SK-N-SH (cell line): ENCODE measurements around the gene SATL1. TPM values are rescaled to one million over a fixed set of nuclear protein-coding genes. Genes with fewer than 3 reads are reported as not detected.

Experiments used
- CTCF ChIA-PET: fragments of 300-600, 350-600 bp; formaldehyde crosslinking; extraction: SDS; loops from one replicate; lab custom pipeline; 2021; lab: Yijun Ruan, JAX
- POLR2A ChIA-PET: fragments of 350-600 bp; sonication (Branson Sonifier 250); formaldehyde crosslinking; extraction: SDS; loops from one replicate; lab custom pipeline; 2020; ENCODE audit warnings: antibody characterized with exemption, inconsistent platforms; lab: Yijun Ruan, JAX
- DNase-seq: peaks from one replicate; pipeline ENCODE4 v3.0.0; 2012
- H2AFZ ChIP-seq: fragments of 200-600 bp; sonication (generic); 2 replicates; pipeline ENCODE4 v1.8.1; 2016; ENCODE audit warnings: antibody characterized with exemption, mild to moderate bottlenecking, low read depth
- H3F3A ChIP-seq: fragments of 200-600 bp; sonication (generic); replicated peaks from 2 replicates; pipeline ENCODE3; 2016; ENCODE audit warnings: antibody characterized with exemption, mild to moderate bottlenecking; ENCODE audit not compliant: insufficient read depth
- H3K27ac ChIP-seq, 2 experiments: fragments of 200-500 bp in 1 of 2; fragments of 200-600 bp in 1 of 2; sonication (Bioruptor generic) in 1 of 2; sonication (generic), shearing (Covaris generic) in 1 of 2; 2 replicates each; pipeline versions ENCODE4 v1.5.1 to v1.6.1; 2014 to 2016; ENCODE audit warnings: low read depth in 2 of 2, inconsistent platforms in 1 of 2, low read length in 1 of 2, mild to moderate bottlenecking in 1 of 2, mixed read lengths in 1 of 2
- H3K27me3 ChIP-seq: fragments of 200-600 bp; sonication (generic), shearing (Covaris generic); 2 replicates; pipeline ENCODE4 v1.6.1; 2016; ENCODE audit warnings: mixed run types; ENCODE audit not compliant: insufficient read depth
- H3K36me3 ChIP-seq, 2 experiments: fragments of 200-500 bp in 1 of 2; fragments of 200-600 bp in 1 of 2; sonication (Bioruptor generic) in 1 of 2; sonication (generic) in 1 of 2; replicated peaks in 1 of 2; 2 replicates each; pipeline versions ENCODE3 to v1.5.1; 2014 to 2016; ENCODE audit warnings: low read length in 1 of 2, mild to moderate bottlenecking in 1 of 2; ENCODE audit not compliant: insufficient read depth in 2 of 2, control insufficient read depth in 1 of 2
- H3K4me1 ChIP-seq, 2 experiments: fragments of 200-500 bp in 1 of 2; fragments of 200-600 bp in 1 of 2; sonication (Bioruptor generic) in 1 of 2; sonication (generic), shearing (Covaris generic) in 1 of 2; 2 replicates each; pipeline versions ENCODE4 v1.5.1 to v1.6.1; 2014 to 2016; ENCODE audit warnings: low read depth in 1 of 2, low read length in 1 of 2, mixed run types in 1 of 2; ENCODE audit not compliant: insufficient read depth in 2 of 2, control insufficient read depth in 1 of 2
- H3K4me2 ChIP-seq: fragments of 200-600 bp; sonication (generic), shearing (Covaris generic); 2 replicates; pipeline ENCODE4 v1.6.1; 2017; ENCODE audit warnings: mixed run types
- H3K4me3 ChIP-seq, 2 experiments: fragments of 200-500 bp in 1 of 2; fragments of 200-600 bp in 1 of 2; sonication (Bioruptor generic) in 1 of 2; sonication (generic), shearing (Covaris generic) in 1 of 2; 2 replicates each; pipeline versions ENCODE4 v1.5.1 to v1.8.1; 2014 to 2016; ENCODE audit warnings: low read depth in 2 of 2, inconsistent platforms in 1 of 2, low read length in 1 of 2, mild to moderate bottlenecking in 1 of 2, mixed read lengths in 1 of 2, moderate library complexity in 1 of 2
- H3K79me2 ChIP-seq: fragments of 200-600 bp; sonication (generic); 2 replicates; pipeline ENCODE4 v1.8.1; 2017; ENCODE audit warnings: mild to moderate bottlenecking; ENCODE audit not compliant: insufficient read depth
- H3K9ac ChIP-seq: fragments of 200-600 bp; sonication (generic); 2 replicates; pipeline ENCODE4 v1.6.1; 2017; ENCODE audit warnings: mixed run types
- H3K9me2 ChIP-seq: fragments of 200-600 bp; sonication (generic); 2 replicates; pipeline ENCODE4 v1.6.1; 2017; ENCODE audit warnings: mixed run types
- H3K9me3 ChIP-seq: fragments of 200-600 bp; sonication (generic); 2 replicates; pipeline ENCODE4 v1.6.1; 2017; ENCODE audit warnings: mixed run types, mild to moderate bottlenecking, moderate library complexity
- H4K20me1 ChIP-seq: fragments of 200-600 bp; sonication (generic); 2 replicates; pipeline ENCODE4 v1.6.1; 2017; ENCODE audit warnings: mild to moderate bottlenecking, mixed run types; ENCODE audit not compliant: insufficient read depth
- EZH2phosphoT487 ChIP-seq: fragments of 200-600 bp; sonication (generic); IDR thresholded peaks from 2 replicates; pipeline ENCODE4 v1.6.1; 2017; ENCODE audit warnings: low read depth, mixed run types, mild to moderate bottlenecking, antibody characterized with exemption, moderate library complexity, borderline replicate concordance
- FOSL2 ChIP-seq: IDR thresholded peaks from 2 replicates; pipeline ENCODE4 v1.4.0; 2012; ENCODE audit warnings: low read depth, mild to moderate bottlenecking, moderate library complexity, borderline replicate concordance
- FOXJ3 ChIP-seq: sonication (generic); formaldehyde crosslinking; IDR thresholded peaks from 2 replicates; pipeline ENCODE4 v1.5.1; 2020; ENCODE audit warnings: mild to moderate bottlenecking, missing genetic modification reagents
- JUND ChIP-seq: IDR thresholded peaks from 2 replicates; pipeline ENCODE4 v1.4.0; 2012
- MXI1 ChIP-seq: IDR thresholded peaks from 2 replicates; pipeline ENCODE4 v1.6.1; 2012; ENCODE audit warnings: mild to moderate bottlenecking, low read depth, low read length, improper control_type of control experiment
- NFIC ChIP-seq: IDR thresholded peaks from 2 replicates; pipeline ENCODE4 v1.4.0; 2012; ENCODE audit warnings: borderline replicate concordance
- PBX3 ChIP-seq: IDR thresholded peaks from 2 replicates; pipeline ENCODE4; 2012
- RFX5 ChIP-seq: IDR thresholded peaks from 2 replicates; pipeline ENCODE4 v1.6.1; 2012; ENCODE audit warnings: mild to moderate bottlenecking, improper control_type of control experiment, low read length
- SIN3A ChIP-seq: IDR thresholded peaks from 2 replicates; pipeline ENCODE4 v1.6.1; 2012; ENCODE audit warnings: low read depth, mild to moderate bottlenecking, low read length, moderate library complexity, borderline replicate concordance
- TEAD4 ChIP-seq: IDR thresholded peaks from 2 replicates; pipeline ENCODE4 v1.4.0; 2012; ENCODE audit warnings: mild to moderate bottlenecking, borderline replicate concordance; ENCODE audit not compliant: insufficient read depth
- WGBS: methylation state at CpG from one replicate; pipeline ENCODE4 v1.1.6; 2017; ENCODE audit warnings: low lambda C conversion rate; 5-methylcytosine and 5-hydroxymethylcytosine counted together
- polyA plus RNA-seq, 3 experiments: library from polyadenylated mRNA; depleted of rRNA; stranded (reverse); fragments of >200 nt; gene quantifications; 2 replicates each; pipeline ENCODE4 v1.2.3, GENCODE V29; 2012
- TF ChIP-seq, protein P1 (sequence below): fragments of 150-350 bp; IDR thresholded peaks from 2 replicates; pipeline ENCODE4 v1.6.1; 2016; ENCODE audit warnings: mild to moderate bottlenecking, low read depth, low read length
- TF ChIP-seq, protein P2 (sequence below): fragments of 150-350 bp; IDR thresholded peaks from 2 replicates; pipeline ENCODE4 v1.6.1; 2017; ENCODE audit warnings: antibody characterized with exemption, low read length, low read depth, borderline replicate concordance
- TF ChIP-seq, protein P3 (sequence below): IDR thresholded peaks from 2 replicates; pipeline ENCODE4 v1.4.0; 2012; ENCODE audit warnings: low read depth, borderline replicate concordance
- TF ChIP-seq, protein P4 (sequence below): IDR thresholded peaks from 2 replicates; pipeline ENCODE4 v1.6.1; 2012; ENCODE audit warnings: mild to moderate bottlenecking, low read depth, low read length, moderate library complexity

Gene SATL1
- polyA plus RNA-seq, 1 of the 3 experiments (the other 2 are of a cell fraction) = not detected

DNA sequence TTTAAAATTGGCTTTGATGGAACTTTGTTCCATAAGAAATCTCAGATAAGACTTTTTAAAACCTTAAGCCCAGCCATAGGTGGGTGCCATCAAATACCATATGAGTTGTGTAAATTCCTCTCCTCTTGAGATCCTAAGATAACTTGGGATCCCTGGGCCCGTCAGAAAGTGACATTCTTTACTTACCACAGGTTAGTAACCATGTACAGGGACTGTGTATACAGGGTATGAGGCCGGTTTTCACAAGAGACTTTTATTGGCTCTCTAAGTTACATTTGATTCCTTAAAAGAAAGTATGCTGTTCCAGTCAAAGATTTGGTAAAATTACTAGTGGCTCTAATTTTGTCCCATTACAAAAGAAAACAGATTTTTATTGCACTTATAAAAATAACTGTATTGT, 129.8 kb downstream of the SATL1 start:
- Histone ChIP-seq H3F3A (no peaks in the 10 kb centered on the region), H3K9me2 (no peaks in the 10 kb centered on the region), H3K27ac (no peak overlapping the region), H3K4me2 (no peak overlapping the region), H3K4me1 (no peaks in the 10 kb centered on the region), H2AFZ (no peak overlapping the region), H3K4me3 (no peak overlapping the region), H3K9me3 (no peaks in the 10 kb centered on the region), H4K20me1 (no peaks in the 10 kb centered on the region), H3K27me3 (no peaks in the 10 kb centered on the region), H3K79me2 (no peaks in the 10 kb centered on the region), H3K36me3 (no peaks in the 10 kb centered on the region), H3K9ac (no peak overlapping the region)
- no peak for DNase-seq
- ChIA-PET CTCF (interaction anchor here (0.6 to 1.3 kb wide), 2 partner anchors 10 to 27 kb away, joined by 3 to 5 read pairs; no protein-coding TSS in a partner anchor), POLR2A (no interaction called here)
- WGBS = 0% methylated on average over 2 of the region's 2 CpGs
- TF ChIP-seq NFIC = no peak
- TF ChIP-seq, protein P1, sequence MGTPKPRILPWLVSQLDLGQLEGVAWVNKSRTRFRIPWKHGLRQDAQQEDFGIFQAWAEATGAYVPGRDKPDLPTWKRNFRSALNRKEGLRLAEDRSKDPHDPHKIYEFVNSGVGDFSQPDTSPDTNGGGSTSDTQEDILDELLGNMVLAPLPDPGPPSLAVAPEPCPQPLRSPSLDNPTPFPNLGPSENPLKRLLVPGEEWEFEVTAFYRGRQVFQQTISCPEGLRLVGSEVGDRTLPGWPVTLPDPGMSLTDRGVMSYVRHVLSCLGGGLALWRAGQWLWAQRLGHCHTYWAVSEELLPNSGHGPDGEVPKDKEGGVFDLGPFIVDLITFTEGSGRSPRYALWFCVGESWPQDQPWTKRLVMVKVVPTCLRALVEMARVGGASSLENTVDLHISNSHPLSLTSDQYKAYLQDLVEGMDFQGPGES = no peak
- TF ChIP-seq FOSL2 = no peak
- TF ChIP-seq MXI1 = no peak
- TF ChIP-seq, protein P2, sequence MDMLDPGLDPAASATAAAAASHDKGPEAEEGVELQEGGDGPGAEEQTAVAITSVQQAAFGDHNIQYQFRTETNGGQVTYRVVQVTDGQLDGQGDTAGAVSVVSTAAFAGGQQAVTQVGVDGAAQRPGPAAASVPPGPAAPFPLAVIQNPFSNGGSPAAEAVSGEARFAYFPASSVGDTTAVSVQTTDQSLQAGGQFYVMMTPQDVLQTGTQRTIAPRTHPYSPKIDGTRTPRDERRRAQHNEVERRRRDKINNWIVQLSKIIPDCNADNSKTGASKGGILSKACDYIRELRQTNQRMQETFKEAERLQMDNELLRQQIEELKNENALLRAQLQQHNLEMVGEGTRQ = no peak
- TF ChIP-seq, protein P3, sequence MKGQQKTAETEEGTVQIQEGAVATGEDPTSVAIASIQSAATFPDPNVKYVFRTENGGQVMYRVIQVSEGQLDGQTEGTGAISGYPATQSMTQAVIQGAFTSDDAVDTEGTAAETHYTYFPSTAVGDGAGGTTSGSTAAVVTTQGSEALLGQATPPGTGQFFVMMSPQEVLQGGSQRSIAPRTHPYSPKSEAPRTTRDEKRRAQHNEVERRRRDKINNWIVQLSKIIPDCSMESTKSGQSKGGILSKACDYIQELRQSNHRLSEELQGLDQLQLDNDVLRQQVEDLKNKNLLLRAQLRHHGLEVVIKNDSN = no peak
- TF ChIP-seq, protein P4, sequence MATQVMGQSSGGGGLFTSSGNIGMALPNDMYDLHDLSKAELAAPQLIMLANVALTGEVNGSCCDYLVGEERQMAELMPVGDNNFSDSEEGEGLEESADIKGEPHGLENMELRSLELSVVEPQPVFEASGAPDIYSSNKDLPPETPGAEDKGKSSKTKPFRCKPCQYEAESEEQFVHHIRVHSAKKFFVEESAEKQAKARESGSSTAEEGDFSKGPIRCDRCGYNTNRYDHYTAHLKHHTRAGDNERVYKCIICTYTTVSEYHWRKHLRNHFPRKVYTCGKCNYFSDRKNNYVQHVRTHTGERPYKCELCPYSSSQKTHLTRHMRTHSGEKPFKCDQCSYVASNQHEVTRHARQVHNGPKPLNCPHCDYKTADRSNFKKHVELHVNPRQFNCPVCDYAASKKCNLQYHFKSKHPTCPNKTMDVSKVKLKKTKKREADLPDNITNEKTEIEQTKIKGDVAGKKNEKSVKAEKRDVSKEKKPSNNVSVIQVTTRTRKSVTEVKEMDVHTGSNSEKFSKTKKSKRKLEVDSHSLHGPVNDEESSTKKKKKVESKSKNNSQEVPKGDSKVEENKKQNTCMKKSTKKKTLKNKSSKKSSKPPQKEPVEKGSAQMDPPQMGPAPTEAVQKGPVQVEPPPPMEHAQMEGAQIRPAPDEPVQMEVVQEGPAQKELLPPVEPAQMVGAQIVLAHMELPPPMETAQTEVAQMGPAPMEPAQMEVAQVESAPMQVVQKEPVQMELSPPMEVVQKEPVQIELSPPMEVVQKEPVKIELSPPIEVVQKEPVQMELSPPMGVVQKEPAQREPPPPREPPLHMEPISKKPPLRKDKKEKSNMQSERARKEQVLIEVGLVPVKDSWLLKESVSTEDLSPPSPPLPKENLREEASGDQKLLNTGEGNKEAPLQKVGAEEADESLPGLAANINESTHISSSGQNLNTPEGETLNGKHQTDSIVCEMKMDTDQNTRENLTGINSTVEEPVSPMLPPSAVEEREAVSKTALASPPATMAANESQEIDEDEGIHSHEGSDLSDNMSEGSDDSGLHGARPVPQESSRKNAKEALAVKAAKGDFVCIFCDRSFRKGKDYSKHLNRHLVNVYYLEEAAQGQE = no peak
- TF ChIP-seq FOXJ3 (CRISPR knock-in tag) = no peak
- no peak for TF ChIP-seq EZH2phosphoT487
- TF ChIP-seq TEAD4 = no peak
- no peak for TF ChIP-seq RFX5
- TF ChIP-seq SIN3A = no peak
- no peak for TF ChIP-seq JUND
- no peak for TF ChIP-seq PBX3
